NCI-H526 treated with DMSO at 0.1 percent for 48 hours (cell line): ENCODE data around the gene GNA14.
"Not testable (repeated sequence)": the region's sequence is repeated elsewhere in the genome, so short reads cannot be mapped to it uniquely, and the experiment has no call there.

Experiments used
- DNase-seq: peaks from one replicate; lab custom pipeline; 2025; lab: John Stamatoyannopoulos, UW

Gene GNA14

GRCh38 chr9:77449240-77450084, 198.7 kb downstream of the GNA14 start:
- no peak for DNase-seq

- DNase-seq, result no peak
These were observed 200.5 kb downstream of the GNA14 start for GRCh38 chr9:77447646-77448045.

- no peak for DNase-seq
These were observed 205.7 kb downstream of the GNA14 start for GRCh38 chr9:77442436-77442835.

- not testable (repeated sequence) for DNase-seq
These were observed 207.0 kb downstream of the GNA14 start for GRCh38 chr9:77441124-77441523.

- DNase-seq, result no peak
These were observed 208.1 kb downstream of the GNA14 start for GRCh38 chr9:77440057-77440456.

- no peak for DNase-seq
These were observed 209.5 kb downstream of the GNA14 start for GRCh38 chr9:77438653-77439052.

- DNase-seq, result no peak
These were observed 212.4 kb downstream of the GNA14 start for GRCh38 chr9:77435688-77436087.

- DNase-seq, result no peak
These were observed 212.8 kb downstream of the GNA14 start for GRCh38 chr9:77435277-77435676.

GRCh38 chr9:77433675-77434445, 214.3 kb downstream of the GNA14 start:
- DNase-seq, result peak; percentile 12

- DNase-seq, result no peak
These were observed 216.1 kb downstream of the GNA14 start for GRCh38 chr9:77432053-77432452.

- no peak for DNase-seq
These were observed 218.2 kb downstream of the GNA14 start for GRCh38 chr9:77429928-77430327.

GRCh38 chr9:77427256-77427927, 220.7 kb downstream of the GNA14 start:
- DNase-seq, result no peak

GRCh38 chr9:77426712-77427111, 221.4 kb downstream of the GNA14 start:
- no peak for DNase-seq

- no peak for DNase-seq
These were observed 223.1 kb downstream of the GNA14 start for GRCh38 chr9:77424993-77425392.

- DNase-seq, result no peak
These were observed 224.3 kb downstream of the GNA14 start for GRCh38 chr9:77423841-77424240.

- no peak for DNase-seq
These were observed 225.2 kb downstream of the GNA14 start for GRCh38 chr9:77422969-77423368.

- DNase-seq, result no peak
These were observed 226.4 kb downstream of the GNA14 start for GRCh38 chr9:77421506-77422265.

GRCh38 chr9:77420641-77421040, 227.5 kb downstream of the GNA14 start:
- DNase-seq, result no peak

GRCh38 chr9:77418226-77418625, 229.9 kb downstream of the GNA14 start:
- no peak for DNase-seq

GRCh38 chr9:77417566-77417965, 230.6 kb downstream of the GNA14 start:
- no peak for DNase-seq

- not testable (repeated sequence) for DNase-seq
These were observed 239.6 kb downstream of the GNA14 start for GRCh38 chr9:77408521-77408920.

- no peak for DNase-seq
These were observed 244.9 kb downstream of the GNA14 start for GRCh38 chr9:77403239-77403638.
